Kidney epithelial cell (primary cell): ENCODE results near the gene VAV2. TPM values are rescaled to one million over a fixed set of nuclear protein-coding genes. Genes with fewer than 3 reads are reported as not detected.
"Not testable (repeated sequence)": the region's sequence is repeated elsewhere in the genome, so short reads cannot be mapped to it uniquely, and the experiment has no call there.

Experiments
- DNase-seq: peaks from one replicate; pipeline ENCODE4 v3.0.0-alpha.2; 2010; ENCODE audit warnings: low read depth
- H3K27me3 ChIP-seq: 2 replicates; pipeline ENCODE4 v1.6.0; 2011; ENCODE audit warnings: low read length; ENCODE audit not compliant: control insufficient read depth, insufficient read depth
- H3K36me3 ChIP-seq: 2 replicates; pipeline ENCODE4 v1.5.1; 2011; ENCODE audit warnings: low read length; ENCODE audit not compliant: control insufficient read depth, insufficient read depth
- H3K4me3 ChIP-seq: 2 replicates; pipeline ENCODE4 v1.5.1; 2011; ENCODE audit warnings: low read depth, mild to moderate bottlenecking, control low read depth, low read length
- total RNA-seq: library from RNA; depleted of rRNA; stranded (reverse); fragments of >200 nt; gene quantifications from 2 replicates; pipeline ENCODE4 v1.2.3, GENCODE V29; 2015
- TF ChIP-seq, protein P1 (sequence below): IDR thresholded peaks from 2 replicates; pipeline ENCODE4 v1.5.1; 2011; ENCODE audit warnings: mild to moderate bottlenecking, moderate library complexity, low read length, control low read depth, inconsistent platforms; ENCODE audit not compliant: insufficient read depth, poor library complexity, severe bottlenecking

The VAV2 gene
- total RNA-seq, 1 donor from 2014 or later: 37.8 TPM

- Histone ChIP-seq H3K36me3 (no peaks in the 10 kb centered on the region), H3K27me3 (no peaks in the 10 kb centered on the region), H3K4me3 (no peak overlapping the region)
- DNase-seq: no peak
- TF ChIP-seq, protein P1, sequence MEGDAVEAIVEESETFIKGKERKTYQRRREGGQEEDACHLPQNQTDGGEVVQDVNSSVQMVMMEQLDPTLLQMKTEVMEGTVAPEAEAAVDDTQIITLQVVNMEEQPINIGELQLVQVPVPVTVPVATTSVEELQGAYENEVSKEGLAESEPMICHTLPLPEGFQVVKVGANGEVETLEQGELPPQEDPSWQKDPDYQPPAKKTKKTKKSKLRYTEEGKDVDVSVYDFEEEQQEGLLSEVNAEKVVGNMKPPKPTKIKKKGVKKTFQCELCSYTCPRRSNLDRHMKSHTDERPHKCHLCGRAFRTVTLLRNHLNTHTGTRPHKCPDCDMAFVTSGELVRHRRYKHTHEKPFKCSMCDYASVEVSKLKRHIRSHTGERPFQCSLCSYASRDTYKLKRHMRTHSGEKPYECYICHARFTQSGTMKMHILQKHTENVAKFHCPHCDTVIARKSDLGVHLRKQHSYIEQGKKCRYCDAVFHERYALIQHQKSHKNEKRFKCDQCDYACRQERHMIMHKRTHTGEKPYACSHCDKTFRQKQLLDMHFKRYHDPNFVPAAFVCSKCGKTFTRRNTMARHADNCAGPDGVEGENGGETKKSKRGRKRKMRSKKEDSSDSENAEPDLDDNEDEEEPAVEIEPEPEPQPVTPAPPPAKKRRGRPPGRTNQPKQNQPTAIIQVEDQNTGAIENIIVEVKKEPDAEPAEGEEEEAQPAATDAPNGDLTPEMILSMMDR: no peak
Observed at GRCh38 chr9:133959171-133959570, 33.0 kb downstream of the VAV2 start.

DNA sequence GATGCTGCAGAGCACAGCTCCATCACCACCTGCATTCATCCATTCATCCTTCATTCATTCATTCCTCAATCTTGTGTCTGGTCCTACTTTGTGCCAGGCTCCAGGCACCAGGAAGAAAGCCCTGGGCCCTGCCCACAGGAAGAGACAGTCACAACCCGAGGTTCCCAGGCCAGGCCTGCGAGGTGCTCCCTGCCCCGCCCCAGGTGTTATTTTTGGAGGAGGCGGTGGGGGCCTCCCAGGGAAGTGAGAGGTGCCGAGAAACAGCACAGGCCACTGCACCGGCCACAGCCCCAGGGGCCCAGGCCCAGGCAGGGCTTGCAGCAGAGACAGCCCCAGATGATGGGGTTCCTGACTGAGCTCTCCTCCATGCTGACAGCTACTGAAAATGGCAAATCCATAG lies 33.4 kb downstream of the VAV2 start:
- TF ChIP-seq, protein P1: no peak
- H3K36me3 ChIP-seq: no peaks in the 10 kb centered on the region
- no peaks in the 10 kb centered on the region for H3K27me3 ChIP-seq
- H3K4me3 ChIP-seq: no peak overlapping the region
- DNase-seq: no peak

DNA sequence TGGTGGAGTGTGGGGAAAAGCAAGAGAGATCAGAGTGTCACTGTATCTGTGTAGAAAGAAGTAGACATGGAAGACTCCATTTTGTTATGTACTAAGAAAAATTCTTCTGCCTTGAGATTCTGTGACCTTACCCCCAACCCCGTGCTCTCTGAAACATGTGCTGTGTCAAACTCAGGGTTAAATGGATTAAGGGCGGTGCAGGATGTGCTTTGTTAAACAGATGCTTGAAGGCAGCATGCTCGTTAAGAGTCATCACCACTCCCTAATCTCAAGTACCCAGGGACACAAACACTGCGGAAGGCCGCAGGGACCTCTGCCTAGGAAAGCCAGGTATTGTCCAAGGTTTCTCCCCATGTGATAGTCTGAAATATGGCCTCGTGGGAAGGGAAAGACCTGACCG lies 34.4 kb downstream of the VAV2 start:
- not testable (repeated sequence) for H3K36me3 ChIP-seq, H3K27me3 ChIP-seq, DNase-seq, H3K4me3 ChIP-seq

- DNase-seq: no peak
- TF ChIP-seq, protein P1: no peak
- Histone ChIP-seq H3K36me3 (no peaks in the 10 kb centered on the region), H3K4me3 (no peak overlapping the region), H3K27me3 (no peaks in the 10 kb centered on the region)
Observed at GRCh38 chr9:133957328-133957727, 34.8 kb downstream of the VAV2 start.

- Histone ChIP-seq H3K4me3 (no peak overlapping the region), H3K27me3 (no peaks in the 10 kb centered on the region), H3K36me3 (no peaks in the 10 kb centered on the region)
- TF ChIP-seq, protein P1: no peak
- no peak for DNase-seq
Observed at GRCh38 chr9:133956520-133957076, 35.5 kb downstream of the VAV2 start.

DNA sequence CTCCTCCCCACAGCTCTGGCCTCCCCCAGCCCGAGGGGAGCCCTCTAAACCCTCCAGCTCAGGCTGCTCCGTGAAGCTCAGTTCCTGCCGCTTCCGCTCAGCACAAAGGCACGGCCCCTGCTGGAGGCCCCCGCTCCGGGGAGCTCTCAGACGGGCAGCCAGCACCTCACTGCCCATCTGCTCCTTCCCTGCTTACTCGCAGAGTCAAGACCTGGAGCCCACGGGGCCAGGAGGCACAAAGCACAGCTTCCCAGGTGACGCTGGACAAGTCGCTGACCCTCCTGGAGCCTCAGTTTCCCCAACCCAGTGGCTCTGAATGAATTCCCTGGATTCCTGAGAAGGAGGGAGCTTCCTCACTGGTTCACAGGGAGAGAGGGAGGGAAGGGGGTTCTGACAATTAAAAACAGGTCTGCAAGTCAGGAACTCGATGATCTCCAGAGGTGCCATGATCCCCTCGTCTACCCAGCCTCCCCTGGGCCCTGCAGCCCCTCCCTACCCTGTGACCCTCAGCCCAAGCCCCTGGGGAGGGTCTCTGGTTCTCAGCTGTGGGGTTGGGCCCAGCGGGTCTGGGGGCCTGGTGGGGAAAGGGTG lies 36.2 kb downstream of the VAV2 start:
- Histone ChIP-seq H3K36me3 (no peaks in the 10 kb centered on the region), H3K4me3 (no peak overlapping the region), H3K27me3 (no peaks in the 10 kb centered on the region)
- no peak for DNase-seq
- TF ChIP-seq, protein P1: peak; percentile 27
